Stimulated activated effector memory CD8-positive, alpha-beta T cell treated with anti-CD3 and anti-CD28 coated beads, Interleukin-12 subunit alpha, Interleukin-12 subunit beta, amount 100 ng/mL, for 72 hours (primary cell): Measurements from ENCODE around the gene TECPR1.
A peak's percentile ranks its signal among the peaks of the same experiment; 100 is the strongest.

Experiments
- ATAC-seq: fragments of 150-1000 bp; cut with Tn5 transposase; 2 replicates; pipeline ENCODE4 v1.10.0; 2021
- DNase-seq, 2 donors: peaks; one replicate each; pipeline ENCODE4 v3.0.0; 2021 to 2022; ENCODE audit warnings: low spot score in 2 of 2
- H3K27ac Mint-ChIP-seq: one replicate; pipeline ENCODE4 v1.8.0; 2022; ENCODE audit warnings: mild to moderate bottlenecking, mixed read lengths
- H3K36me3 Mint-ChIP-seq: one replicate; pipeline ENCODE4 v1.8.0; 2022; ENCODE audit warnings: mild to moderate bottlenecking, mixed read lengths
- H3K4me1 Mint-ChIP-seq: one replicate; pipeline ENCODE4 v1.8.0; 2022; ENCODE audit warnings: mixed read lengths
- H3K4me3 Mint-ChIP-seq: one replicate; pipeline ENCODE4 v1.8.0; 2022; ENCODE audit warnings: mild to moderate bottlenecking, mixed read lengths
- H3K9me3 Mint-ChIP-seq: one replicate; pipeline ENCODE4 v1.8.0; 2022; ENCODE audit warnings: mixed read lengths

TECPR1 gene

DNA sequence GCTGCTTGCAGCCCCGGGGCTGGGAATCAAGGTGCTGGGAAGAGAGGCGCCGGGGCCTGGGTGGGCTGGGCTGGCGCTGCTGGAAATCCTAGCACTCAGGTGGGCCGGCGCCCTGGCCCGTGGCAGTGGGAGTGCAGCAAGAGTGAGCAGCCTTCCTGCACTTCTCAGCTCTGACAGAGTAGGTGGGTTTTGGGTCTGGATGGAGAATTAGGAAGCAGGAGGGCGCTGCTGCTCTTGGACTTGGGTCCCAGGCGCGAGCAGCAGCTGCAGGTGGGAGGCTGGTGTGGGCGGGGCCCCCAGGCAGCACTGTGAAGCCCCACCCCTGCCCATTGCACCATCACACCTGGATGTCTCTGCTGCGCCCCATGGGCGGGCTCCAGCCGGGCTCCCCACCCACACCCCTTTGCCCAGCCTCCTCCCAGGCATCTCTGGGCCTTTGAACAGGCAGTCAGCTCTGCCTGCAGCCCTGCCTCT, 35.5 kb upstream of the TECPR1 start:
- Mint-ChIP-seq H3K4me3 (no peak overlapping the region), H3K9me3 (no peaks in the 10 kb centered on the region), H3K27ac (no peak overlapping the region), H3K36me3 (peaks cover 34% of the 10 kb centered on the region), H3K4me1 (peaks cover 21% of the 10 kb centered on the region)
- DNase-seq = no peak
- ATAC-seq = no peak

DNA sequence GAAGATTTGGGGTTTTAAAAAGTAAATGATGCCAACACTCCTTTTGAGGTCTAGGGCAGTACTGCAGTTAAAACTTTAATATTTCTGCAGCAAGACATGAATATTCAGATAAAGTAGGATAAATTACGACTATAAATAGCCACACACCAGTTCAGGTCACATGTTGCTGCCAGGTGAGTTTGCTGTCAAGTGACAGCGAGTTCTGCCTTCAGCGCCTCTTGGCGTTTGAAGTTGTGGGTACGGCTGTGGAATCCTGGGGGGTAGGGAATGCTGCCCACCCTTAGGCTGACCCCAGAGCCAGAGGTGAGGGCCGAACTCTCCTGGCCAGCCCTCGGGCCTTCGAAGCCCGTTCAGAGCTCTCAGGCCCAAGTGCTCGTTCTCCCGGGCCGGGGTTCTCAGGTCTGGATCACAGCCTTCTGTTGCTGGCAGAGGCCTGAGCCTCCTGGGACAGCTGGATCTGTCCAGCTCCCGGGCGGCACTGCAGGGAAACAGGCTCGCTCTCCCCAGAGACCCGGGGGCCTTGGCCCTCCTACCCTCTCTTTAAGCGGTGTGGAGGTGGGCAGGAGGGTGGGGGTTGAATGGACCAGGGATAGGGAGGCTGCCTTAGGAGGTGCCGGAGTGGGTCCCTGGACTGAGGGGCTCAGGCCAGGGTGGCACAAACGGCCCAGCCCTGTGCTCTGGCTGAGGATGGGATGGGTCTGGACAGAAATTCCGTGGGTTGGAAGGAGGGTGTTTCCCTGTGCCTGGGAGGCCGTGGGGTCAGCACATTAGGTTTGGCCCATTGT, 34.9 kb upstream of the TECPR1 start:
- ATAC-seq (no peak), DNase-seq (no peak)
- Mint-ChIP-seq H3K4me3 (no peak overlapping the region), H3K27ac (no peak overlapping the region), H3K9me3 (no peaks in the 10 kb centered on the region), H3K4me1 (peaks cover 26% of the 10 kb centered on the region), H3K36me3 (peaks cover 34% of the 10 kb centered on the region)

DNA sequence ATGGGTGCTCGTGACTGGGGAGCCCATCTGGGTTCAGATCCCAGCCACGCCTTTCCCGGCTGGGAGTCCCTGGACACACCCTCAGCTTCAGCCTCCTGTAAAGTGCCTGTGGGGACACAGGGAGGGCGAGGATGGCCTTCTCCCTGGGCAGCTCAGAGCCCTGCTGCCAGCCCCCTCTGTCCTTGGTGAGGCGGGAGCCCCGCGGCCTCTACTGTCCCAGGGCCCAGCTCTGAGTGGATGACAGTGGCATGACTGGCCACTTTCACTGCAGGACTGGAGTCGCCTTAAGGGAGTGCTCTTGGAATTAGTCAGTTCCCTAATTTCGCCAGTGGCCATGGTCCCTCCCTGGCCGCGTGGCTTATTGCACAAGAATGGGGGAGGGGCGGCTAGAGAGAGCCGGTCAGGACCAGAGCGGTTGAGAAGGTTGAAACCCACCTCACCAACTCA, 34.1 kb upstream of the TECPR1 start:
- H3K27ac Mint-ChIP-seq = no peak overlapping the region
- H3K4me1 Mint-ChIP-seq = peaks cover 26% of the 10 kb centered on the region
- H3K36me3 Mint-ChIP-seq = peaks cover 34% of the 10 kb centered on the region
- ATAC-seq = no peak
- H3K4me3 Mint-ChIP-seq = no peak overlapping the region
- no peaks in the 10 kb centered on the region for H3K9me3 Mint-ChIP-seq
- DNase-seq = no peak

GRCh38 chr7:98285157-98286092, 33.4 kb upstream of the TECPR1 start:
- DNase-seq = no peak
- ATAC-seq = no peak
- H3K4me1 Mint-ChIP-seq = peaks cover 26% of the 10 kb centered on the region
- H3K9me3 Mint-ChIP-seq = no peaks in the 10 kb centered on the region
- peak overlapping the region; percentile 28 for H3K4me3 Mint-ChIP-seq
- peaks cover 34% of the 10 kb centered on the region for H3K36me3 Mint-ChIP-seq
- H3K27ac Mint-ChIP-seq = no peak overlapping the region

- H3K27ac Mint-ChIP-seq = peak overlapping the region; percentile 83
- H3K9me3 Mint-ChIP-seq = no peaks in the 10 kb centered on the region
- DNase-seq (no peak), ATAC-seq (no peak)
- H3K4me1 Mint-ChIP-seq = peaks cover 26% of the 10 kb centered on the region
- peaks cover 34% of the 10 kb centered on the region for H3K36me3 Mint-ChIP-seq
- peak overlapping the region; percentile 28 for H3K4me3 Mint-ChIP-seq
These were observed 32.5 kb upstream of the TECPR1 start for GRCh38 chr7:98284335-98285036.

- peaks cover 34% of the 10 kb centered on the region for H3K36me3 Mint-ChIP-seq
- H3K4me3 Mint-ChIP-seq = peak overlapping the region; percentile 28
- DNase-seq (no peak), ATAC-seq (no peak)
- peaks cover 26% of the 10 kb centered on the region for H3K4me1 Mint-ChIP-seq
- no peaks in the 10 kb centered on the region for H3K9me3 Mint-ChIP-seq
- H3K27ac Mint-ChIP-seq = peak overlapping the region; percentile 83
These were observed 31.8 kb upstream of the TECPR1 start for GRCh38 chr7:98283887-98284222.

DNA sequence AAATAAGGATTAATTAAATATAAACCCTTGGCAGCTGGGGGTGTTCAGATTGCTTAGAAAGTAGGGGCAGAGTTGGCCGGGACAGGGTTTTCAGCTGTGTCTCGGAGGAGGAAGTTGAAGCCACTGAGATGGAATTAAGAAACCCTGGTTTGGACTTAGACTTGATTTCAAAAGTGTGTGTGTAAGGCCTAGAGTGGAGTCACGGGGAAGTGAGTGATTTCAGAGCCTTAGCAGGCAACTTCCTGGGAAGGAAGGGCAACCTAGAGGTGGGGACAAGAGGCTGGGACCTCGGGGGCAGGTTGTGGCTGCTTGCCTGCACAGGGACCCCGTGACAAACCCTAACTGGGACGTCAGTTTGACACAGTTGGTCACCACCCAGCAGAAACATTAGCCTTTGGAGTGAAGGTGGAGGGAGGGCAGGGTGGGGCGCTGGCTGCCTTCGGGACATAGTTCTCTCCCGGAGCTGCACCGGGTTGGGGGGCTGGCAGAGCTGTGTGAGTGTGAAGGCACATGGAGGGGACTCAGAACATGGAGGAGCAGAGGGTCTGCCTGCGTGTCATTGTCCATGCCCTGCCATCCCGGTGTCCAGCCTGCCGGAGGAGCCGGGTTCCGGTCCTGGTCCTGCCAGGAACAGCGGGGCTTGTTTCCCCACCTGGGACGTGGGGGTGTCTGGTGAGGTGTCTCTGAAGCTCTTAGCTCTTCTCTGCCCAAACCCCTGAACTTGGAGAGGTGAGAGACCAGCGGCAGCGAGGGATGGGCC, 31.3 kb upstream of the TECPR1 start:
- no peaks in the 10 kb centered on the region for H3K9me3 Mint-ChIP-seq
- peaks cover 26% of the 10 kb centered on the region for H3K4me1 Mint-ChIP-seq

GRCh38 chr7:98282703-98283102, 30.7 kb upstream of the TECPR1 start:
- DNase-seq (no peak), ATAC-seq (no peak)
- Mint-ChIP-seq H3K9me3 (no peaks in the 10 kb centered on the region), H3K4me3 (peak overlapping the region; percentile 82), H3K4me1 (peaks cover 26% of the 10 kb centered on the region), H3K27ac (peak overlapping the region; percentile 91), H3K36me3 (peaks cover 28% of the 10 kb centered on the region)

More for the DNA sequence above, 31.3 kb upstream of the TECPR1 start:
- Mint-ChIP-seq H3K27ac (peak overlapping the region; percentile 91), H3K4me3 (peak overlapping the region; percentile 82), H3K36me3 (peaks cover 29% of the 10 kb centered on the region)
- DNase-seq (no peak), ATAC-seq (no peak)

DNA sequence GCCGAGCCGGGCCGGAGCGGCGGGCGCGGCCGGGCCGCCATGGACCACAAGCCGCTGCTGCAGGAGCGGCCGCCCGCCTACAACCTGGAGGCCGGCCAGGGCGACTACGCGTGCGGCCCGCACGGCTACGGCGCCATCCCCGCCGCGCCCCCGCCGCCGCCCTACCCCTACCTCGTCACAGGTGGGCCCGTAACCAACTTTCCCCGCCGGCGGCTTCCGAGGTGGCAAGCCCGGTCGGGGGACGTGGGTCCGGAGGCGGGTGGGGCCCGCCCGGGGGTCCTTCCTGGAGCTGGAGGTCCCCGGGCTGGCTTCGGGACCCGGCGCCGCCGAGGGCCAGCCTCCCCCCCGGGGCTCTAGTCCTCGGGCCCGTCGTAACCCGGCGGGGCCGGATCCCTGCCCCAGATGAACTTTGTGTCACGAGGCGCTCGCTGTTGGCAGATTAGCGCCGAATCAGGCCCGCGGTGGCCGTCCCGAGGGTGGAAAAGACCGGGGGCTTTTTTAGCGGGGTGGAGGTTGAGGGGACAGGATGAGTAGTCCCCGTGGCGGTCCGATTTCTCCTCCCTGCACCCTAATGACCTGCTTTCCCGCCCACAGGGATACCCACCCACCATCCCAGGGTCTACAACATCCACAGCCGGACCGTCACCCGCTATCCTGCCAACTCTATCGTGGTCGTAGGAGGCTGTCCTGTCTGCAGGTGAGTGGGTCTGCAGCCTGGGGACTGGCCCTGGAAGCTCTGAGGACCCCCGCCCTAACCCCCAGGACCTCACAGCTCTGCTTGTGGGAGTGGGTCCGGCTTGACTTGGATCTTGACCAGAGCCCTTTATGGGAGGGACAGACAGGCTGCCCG, 29.9 kb upstream of the TECPR1 start:
- peaks cover 28% of the 10 kb centered on the region for H3K36me3 Mint-ChIP-seq
- H3K4me1 Mint-ChIP-seq = peaks cover 26% of the 10 kb centered on the region
- no peaks in the 10 kb centered on the region for H3K9me3 Mint-ChIP-seq
- peak overlapping the region; percentile 91 for H3K27ac Mint-ChIP-seq
- peak; percentile 53 for ATAC-seq
- peak overlapping the region; percentile 82 for H3K4me3 Mint-ChIP-seq
- peak; percentile 29 to 68 for DNase-seq

DNA sequence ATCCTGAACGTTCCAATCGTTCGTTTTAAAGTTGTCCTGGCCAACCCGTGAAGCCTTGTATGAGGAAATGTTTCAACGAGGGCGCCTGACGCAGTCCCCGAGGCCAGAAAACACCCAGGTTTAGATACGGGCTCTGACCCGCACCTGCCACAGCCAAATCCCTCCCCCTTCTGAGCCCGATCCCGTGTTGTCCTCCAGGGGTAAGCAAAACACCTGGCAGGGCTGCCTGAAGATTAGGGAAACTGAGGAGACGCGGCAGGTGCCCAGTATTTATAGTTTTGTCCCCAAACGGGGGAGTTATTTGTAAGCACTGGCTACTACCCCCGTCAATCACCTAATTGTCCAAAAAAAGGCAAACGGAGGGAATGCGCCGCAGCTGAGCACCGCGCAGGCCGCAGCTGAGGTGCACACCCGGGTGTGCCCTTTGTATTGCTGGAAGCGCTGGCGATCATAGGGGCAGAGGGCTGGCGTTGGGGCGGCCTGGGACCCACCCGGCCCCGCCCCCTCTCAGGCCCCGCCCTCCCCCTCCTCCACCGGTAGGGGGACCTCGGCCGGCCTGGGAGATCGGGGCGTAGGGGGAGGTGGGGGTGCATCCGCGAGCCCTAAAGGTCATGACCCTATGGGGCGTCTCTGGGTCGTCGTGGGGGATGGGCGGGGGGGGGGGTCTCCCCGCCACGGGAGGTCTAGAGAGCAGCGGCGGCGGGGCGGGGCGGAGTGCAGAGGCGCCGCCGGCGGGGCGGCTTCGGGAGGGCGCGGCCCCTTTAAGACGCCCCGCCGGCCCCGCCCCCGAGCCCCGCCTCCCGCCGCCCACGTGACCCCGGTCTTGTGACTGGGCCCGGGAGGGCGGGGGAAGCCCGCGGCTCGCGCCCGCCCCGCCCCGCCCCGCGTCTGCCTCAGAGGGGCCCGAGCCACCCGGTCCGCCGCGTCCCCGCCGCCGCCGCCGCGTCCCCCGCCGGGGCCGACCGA, 29.0 kb upstream of the TECPR1 start, which contains the start of gene BRI3:
BRI3 (plus strand) TSS at position 896 of the 966 bp plus-strand sequence. CDS start 110 bp downstream, outside the sequence.
- peak within 1 kb of the TSS; percentile 82 for H3K4me3 Mint-ChIP-seq
- DNase-seq (peak; percentile 78 to 87), ATAC-seq (peak; percentile 87)
- peaks cover 28% of the 10 kb centered on the region for H3K36me3 Mint-ChIP-seq
- H3K27ac Mint-ChIP-seq = peak within 1 kb of the TSS; percentile 91
- no peaks in the 10 kb centered on the region for H3K9me3 Mint-ChIP-seq
- H3K4me1 Mint-ChIP-seq = peaks cover 26% of the 10 kb centered on the region

DNA sequence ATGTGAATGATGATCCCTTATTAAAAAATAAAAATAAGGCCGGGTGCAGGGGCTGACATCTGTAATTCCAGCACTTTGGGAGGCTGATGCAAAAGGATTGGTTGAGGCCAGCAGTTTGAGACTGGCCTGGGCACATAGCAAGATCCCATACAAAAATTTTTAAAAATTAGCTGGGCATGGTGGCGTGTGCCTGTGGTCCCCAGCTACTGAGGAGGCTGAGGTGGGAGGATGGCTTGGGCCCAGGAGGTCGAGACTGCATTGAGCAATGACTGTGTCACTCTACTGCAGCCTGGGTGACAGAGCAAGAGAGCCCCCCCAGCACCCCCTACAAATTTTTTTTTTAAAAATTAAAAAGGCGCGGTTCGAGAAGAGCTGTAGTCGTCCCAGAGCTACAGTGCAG, 28.3 kb upstream of the TECPR1 start:
- peak overlapping the region; percentile 26 for H3K27ac Mint-ChIP-seq
- H3K36me3 Mint-ChIP-seq = peaks cover 28% of the 10 kb centered on the region
- peaks cover 26% of the 10 kb centered on the region for H3K4me1 Mint-ChIP-seq
- peak overlapping the region; percentile 72 for H3K4me3 Mint-ChIP-seq
- H3K9me3 Mint-ChIP-seq = no peaks in the 10 kb centered on the region
- ATAC-seq (no peak), DNase-seq (no peak)

DNA sequence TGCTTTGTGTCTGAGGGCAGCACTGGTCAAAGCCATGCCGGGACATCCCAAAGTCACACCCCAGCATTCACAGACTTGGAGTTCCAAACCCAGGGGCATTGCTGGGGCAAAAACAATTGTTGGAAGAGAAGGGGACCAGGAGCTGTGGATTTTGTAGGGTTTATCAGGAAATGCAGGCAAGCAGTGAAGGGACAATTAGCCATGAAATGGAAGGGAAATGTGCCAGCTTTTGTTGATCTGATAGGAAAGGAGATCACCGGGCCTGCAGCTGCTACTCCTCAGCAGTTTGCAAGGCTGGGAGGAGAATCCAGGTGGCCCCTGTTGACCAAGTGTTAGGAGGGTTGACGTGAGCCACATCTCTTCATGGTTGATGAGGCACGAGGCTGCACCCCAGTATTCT, 26.9 kb upstream of the TECPR1 start:
- H3K4me3 Mint-ChIP-seq = no peak overlapping the region
- H3K36me3 Mint-ChIP-seq = peaks cover 20% of the 10 kb centered on the region
- DNase-seq (no peak), ATAC-seq (no peak)
- no peaks in the 10 kb centered on the region for H3K9me3 Mint-ChIP-seq
- H3K27ac Mint-ChIP-seq = no peak overlapping the region
- H3K4me1 Mint-ChIP-seq = peaks cover 14% of the 10 kb centered on the region

DNA sequence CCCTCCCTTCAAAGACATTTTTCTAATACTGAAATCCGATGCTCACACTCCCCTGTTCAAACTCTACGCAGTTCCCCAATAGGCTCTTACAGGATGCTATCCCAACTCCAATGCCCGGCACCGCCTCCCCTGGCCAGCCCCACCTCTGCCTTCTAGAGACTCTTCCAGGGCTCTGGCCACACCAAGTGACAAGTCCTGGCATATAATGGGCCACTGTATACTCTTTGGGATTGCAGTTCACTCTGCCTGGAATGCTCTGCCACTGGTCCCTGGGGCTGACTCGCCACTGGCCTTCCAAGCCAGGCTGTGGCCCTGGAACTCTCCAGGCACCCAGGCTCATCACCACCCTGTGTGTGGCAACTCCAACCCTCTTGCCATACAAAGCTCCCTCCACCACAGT, 26.4 kb upstream of the TECPR1 start:
- ATAC-seq (no peak), DNase-seq (no peak)
- H3K27ac Mint-ChIP-seq = peak overlapping the region; percentile 34
- peaks cover 15% of the 10 kb centered on the region for H3K36me3 Mint-ChIP-seq
- no peaks in the 10 kb centered on the region for H3K9me3 Mint-ChIP-seq
- no peak overlapping the region for H3K4me3 Mint-ChIP-seq
- H3K4me1 Mint-ChIP-seq = peaks cover 14% of the 10 kb centered on the region
